ENCODE measurements around the gene MORN1. TPM values are rescaled to one million over a fixed set of nuclear protein-coding genes. Genes with fewer than 3 reads are reported as not detected.

Gene MORN1
- total and polyA plus RNA-seq, 2 donors (not counting 3 experiments of a cell fraction or from before 2014, with no cell fraction given): 4.3 to 6.4 TPM

DNA sequence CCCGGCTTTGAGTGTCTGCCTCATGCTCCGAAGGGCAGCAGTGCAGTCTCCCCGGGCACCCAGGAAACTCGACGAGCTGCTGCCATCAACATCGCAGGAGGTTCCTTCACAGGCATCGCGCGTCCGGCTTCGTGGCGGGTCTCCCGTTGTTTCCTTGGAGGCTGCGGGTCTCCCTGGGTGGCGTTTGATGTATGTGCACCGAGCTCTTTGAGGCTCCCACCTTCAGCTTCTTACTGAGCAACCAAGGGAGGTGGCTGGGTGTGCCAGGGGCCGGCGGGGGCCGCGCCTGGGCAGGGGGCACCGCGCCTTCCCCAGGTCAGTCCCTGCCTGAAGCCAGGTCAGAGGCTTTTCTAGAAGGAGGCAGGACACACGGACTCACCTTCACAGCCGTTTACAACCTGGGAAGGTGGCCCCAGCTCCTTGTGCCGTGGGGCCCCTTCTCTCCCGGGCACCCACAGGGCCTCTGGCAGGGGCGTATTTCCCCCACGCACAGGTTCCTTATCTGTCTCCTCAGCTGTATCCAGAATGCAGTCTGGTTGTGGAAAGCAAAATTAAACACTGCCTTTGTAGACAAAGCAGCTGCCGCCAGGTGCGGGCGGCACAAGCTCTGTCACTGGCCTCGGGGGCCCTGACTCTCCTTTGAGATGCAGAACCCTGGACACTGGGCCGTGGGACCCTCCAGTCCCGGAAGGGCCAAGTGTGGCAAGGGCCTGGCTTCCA, 42.7 kb upstream of the MORN1 start:
- no peak for FAIRE-seq

More for the DNA sequence above, 42.7 kb upstream of the MORN1 start:
- ChIA-PET CTCF (no interaction called here), POLR2A (no interaction called here)
- no peak overlapping the region for H3K4me3 ChIP-seq (replicated peaks in 1 of 3; ENCODE audit: insufficient read depth in 1 of 3, low read depth in 1 of 3, low read length in 3 of 3)
- H3K9me1 ChIP-seq (replicated peaks; ENCODE audit: control insufficient read depth, extremely low read depth, insufficient read depth, low read length): no peaks in the 10 kb centered on the region
- H4K20me1 ChIP-seq (replicated peaks; ENCODE audit: control insufficient read depth, extremely low read depth, insufficient read depth, low read length): no peaks in the 10 kb centered on the region
- dilution Hi-C loops (cut with MboI; ENCODE audit: extremely low pct_ligation_motif_present, low sequenced_read_pairs): no loop called here
- BruUV-seq (replicated peaks): no TSS peak
- no peak for DNase-seq (ENCODE audit: low read depth, low spot score)
- no peaks in the 10 kb centered on the region for H3K27me3 ChIP-seq (ENCODE audit: control insufficient read depth in 2 of 2, insufficient read depth in 2 of 2, low read length in 2 of 2)
- no peak overlapping the region for H3K9ac ChIP-seq (replicated peaks; ENCODE audit: extremely low read depth, insufficient read depth, low read length)
- H3K27ac ChIP-seq (ENCODE audit: insufficient read depth, low read depth, low read length): no peak overlapping the region
- TF ChIP-seq JUN (IDR thresholded peaks at IDR 0.05; ENCODE audit: borderline replicate concordance, insufficient read depth, insufficient read length, low read depth) (no peak), MYC (IDR thresholded peaks at IDR 0.05; ENCODE audit: low read depth, low read length) (no peak), CTCF (IDR thresholded peaks at IDR 0.05; ENCODE audit: extremely low read depth in 1 of 2, insufficient read depth in 1 of 2, low read depth in 1 of 2, low read length in 2 of 2) (no peak), MAX (IDR thresholded peaks at IDR 0.05; ENCODE audit: insufficient read depth, insufficient read length) (no peak), POLR2A (IDR thresholded peaks at IDR 0.05; ENCODE audit: low read depth, low read length) (no peak), EZH2 (IDR thresholded peaks at IDR 0.05; ENCODE audit: borderline replicate concordance, low read depth, low read length, severe bottlenecking) (no peak)
- no peaks in the 10 kb centered on the region for H3K4me1 ChIP-seq (ENCODE audit: control insufficient read depth, extremely low read depth, insufficient read depth, low read length)
- no peaks in the 10 kb centered on the region for H3K36me3 ChIP-seq (ENCODE audit: control insufficient read depth in 2 of 2, extremely low read depth in 1 of 2, insufficient read depth in 2 of 2, low read length in 2 of 2)
- intact Hi-C loops (cut with micrococcal nuclease): no loop called here
- no peaks in the 10 kb centered on the region for H3K9me3 ChIP-seq (replicated peaks; ENCODE audit: control insufficient read depth, insufficient read depth, low read length)
- H2AFZ ChIP-seq (ENCODE audit: low read depth, low read length): no peak overlapping the region
- no peak overlapping the region for H3K4me2 ChIP-seq (ENCODE audit: insufficient read depth, low read length)
- H3K79me2 ChIP-seq (ENCODE audit: control insufficient read depth, insufficient read depth, low read length): no peaks in the 10 kb centered on the region
